Measurements from ENCODE around the gene USP22. TPM values are rescaled to one million over a fixed set of nuclear protein-coding genes. Genes with fewer than 3 reads are reported as not detected.

USP22 gene
- total and polyA plus RNA-seq, 10 of the 15 experiments (the other 5 are each of a cell fraction or from before 2014, with no cell fraction given) = 10.8 to 218 (median 98.8) TPM

GRCh38 chr17:21043296-21044232, 753 bp upstream of the USP22 start:
- Histone ChIP-seq H3K27me3 (replicated peaks in 1 of 2; ENCODE audit: control insufficient read depth in 2 of 2, insufficient read depth in 2 of 2, low read length in 1 of 2) (no peaks in the 10 kb centered on the region), H3K9me3 (replicated peaks; ENCODE audit: control insufficient read depth, insufficient read depth, low read length) (no peaks in the 10 kb centered on the region), H3K27ac (ENCODE audit: control insufficient read depth, insufficient read depth) (peak overlapping the region; percentile 93), H3K4me2 (ENCODE audit: control insufficient read depth, insufficient read depth) (peak overlapping the region; percentile 86), H3K9ac (ENCODE audit: control insufficient read depth, insufficient read depth, low read length) (peak overlapping the region; percentile 86), H3K4me1 (ENCODE audit: control insufficient read depth, insufficient read depth, low read length) (peaks cover 12% of the 10 kb centered on the region), H2AFZ (ENCODE audit: control insufficient read depth, low read depth, low read length) (peak overlapping the region; percentile 71), H4K20me1 (ENCODE audit: control insufficient read depth, insufficient read depth) (peaks cover 6% of the 10 kb centered on the region; the same call in 1 of the 2 replicates), H3K36me3 (ENCODE audit: control insufficient read depth in 2 of 2, insufficient read depth in 2 of 2, low read length in 1 of 2) (peaks cover 0 to 2% of the 10 kb centered on the region in 2 experiments; a peak in 1 of 4 replicates), H3K4me3 (peak overlapping the region; percentile 61; the same call in 1 of the 2 replicates), H3K79me2 (ENCODE audit: control insufficient read depth, insufficient read depth, low read length) (peaks cover 39% of the 10 kb centered on the region)
- intact Hi-C loops (cut with micrococcal nuclease; ENCODE audit: unreplicated experiment) (loop anchor here (1.0 to 5.0 kb wide), 3 partner anchors 10 to 244 kb away; partner anchors contain the start of gene TMEM11), in situ Hi-C loops (cut with MboI) (no loop called here)
- 2% methylated on average over 46 of the region's 50 CpGs for WGBS (ENCODE audit: insufficient coverage, insufficient replicate concordance, low lambda C conversion rate, missing lambda C conversion rate)
- ChIA-PET POLR2A (interaction anchor here (0.5 to 5.0 kb wide), 11 partner anchors 9 to 243 kb away, joined by 3 to 41 read pairs (median 5); partner anchors contain the start of gene DHRS7B), SMC1A (ENCODE audit: uncharacterized antibody, unreplicated experiment) (interaction anchor here (0.6 to 2.4 kb wide), 11 partner anchors 9 to 245 kb away, joined by 3 to 25 read pairs (median 4); no protein-coding TSS in a partner anchor), RAD21 (ENCODE audit: unreplicated experiment) (interaction anchor here (0.6 to 2.7 kb wide), 13 partner anchors 9 to 888 kb away, joined by 3 to 22 read pairs (median 4); no protein-coding TSS in a partner anchor), CTCF (interaction anchor here (0.8 to 2.7 kb wide), 21 partner anchors 9 to 470 kb away, joined by 3 to 32 read pairs (median 4); no protein-coding TSS in a partner anchor)
- ATAC-seq (peak; percentile 90), DNase-seq (ENCODE audit: low read depth, low spot score) (peak; percentile 84), FAIRE-seq (peak; percentile 49)
- TSS peak; percentile 82 for BruUV-seq (replicated peaks)
- no peak; the same call in 1 of the 2 replicates for TF ChIP-seq PRDM15 (CRISPR knock-in tag; IDR thresholded peaks at IDR 0.05)
- TF ChIP-seq JUNB (IDR thresholded peaks at IDR 0.05) = no peak
- TF ChIP-seq MTA3 (IDR thresholded peaks at IDR 0.05; ENCODE audit: borderline replicate concordance, low read length) = no peak
- no peak for TF ChIP-seq HDAC6 (IDR thresholded peaks at IDR 0.05; ENCODE audit: unreplicated experiment)
- TF ChIP-seq POLR2A (IDR thresholded peaks at IDR 0.05; ENCODE audit: low read depth, low read length) = peak; percentile 82
- TF ChIP-seq RBBP5 (conservative IDR thresholded peaks at IDR 0.05) = no peak
- TF ChIP-seq, protein P1, sequence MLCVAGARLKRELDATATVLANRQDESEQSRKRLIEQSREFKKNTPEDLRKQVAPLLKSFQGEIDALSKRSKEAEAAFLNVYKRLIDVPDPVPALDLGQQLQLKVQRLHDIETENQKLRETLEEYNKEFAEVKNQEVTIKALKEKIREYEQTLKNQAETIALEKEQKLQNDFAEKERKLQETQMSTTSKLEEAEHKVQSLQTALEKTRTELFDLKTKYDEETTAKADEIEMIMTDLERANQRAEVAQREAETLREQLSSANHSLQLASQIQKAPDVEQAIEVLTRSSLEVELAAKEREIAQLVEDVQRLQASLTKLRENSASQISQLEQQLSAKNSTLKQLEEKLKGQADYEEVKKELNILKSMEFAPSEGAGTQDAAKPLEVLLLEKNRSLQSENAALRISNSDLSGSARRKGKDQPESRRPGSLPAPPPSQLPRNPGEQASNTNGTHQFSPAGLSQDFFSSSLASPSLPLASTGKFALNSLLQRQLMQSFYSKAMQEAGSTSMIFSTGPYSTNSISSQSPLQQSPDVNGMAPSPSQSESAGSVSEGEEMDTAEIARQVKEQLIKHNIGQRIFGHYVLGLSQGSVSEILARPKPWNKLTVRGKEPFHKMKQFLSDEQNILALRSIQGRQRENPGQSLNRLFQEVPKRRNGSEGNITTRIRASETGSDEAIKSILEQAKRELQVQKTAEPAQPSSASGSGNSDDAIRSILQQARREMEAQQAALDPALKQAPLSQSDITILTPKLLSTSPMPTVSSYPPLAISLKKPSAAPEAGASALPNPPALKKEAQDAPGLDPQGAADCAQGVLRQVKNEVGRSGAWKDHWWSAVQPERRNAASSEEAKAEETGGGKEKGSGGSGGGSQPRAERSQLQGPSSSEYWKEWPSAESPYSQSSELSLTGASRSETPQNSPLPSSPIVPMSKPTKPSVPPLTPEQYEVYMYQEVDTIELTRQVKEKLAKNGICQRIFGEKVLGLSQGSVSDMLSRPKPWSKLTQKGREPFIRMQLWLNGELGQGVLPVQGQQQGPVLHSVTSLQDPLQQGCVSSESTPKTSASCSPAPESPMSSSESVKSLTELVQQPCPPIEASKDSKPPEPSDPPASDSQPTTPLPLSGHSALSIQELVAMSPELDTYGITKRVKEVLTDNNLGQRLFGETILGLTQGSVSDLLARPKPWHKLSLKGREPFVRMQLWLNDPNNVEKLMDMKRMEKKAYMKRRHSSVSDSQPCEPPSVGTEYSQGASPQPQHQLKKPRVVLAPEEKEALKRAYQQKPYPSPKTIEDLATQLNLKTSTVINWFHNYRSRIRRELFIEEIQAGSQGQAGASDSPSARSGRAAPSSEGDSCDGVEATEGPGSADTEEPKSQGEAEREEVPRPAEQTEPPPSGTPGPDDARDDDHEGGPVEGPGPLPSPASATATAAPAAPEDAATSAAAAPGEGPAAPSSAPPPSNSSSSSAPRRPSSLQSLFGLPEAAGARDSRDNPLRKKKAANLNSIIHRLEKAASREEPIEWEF (IDR thresholded peaks at IDR 0.05; ENCODE audit: insufficient replicate concordance, low read depth, low read length) = no peak
- TF ChIP-seq E2F8 (IDR thresholded peaks at IDR 0.05; ENCODE audit: low read depth, partially characterized antibody) = no peak
- TF ChIP-seq TCF12 (IDR thresholded peaks at IDR 0.05; ENCODE audit: low read depth, low read length) = no peak
- TF ChIP-seq BRCA1 (IDR thresholded peaks at IDR 0.05; ENCODE audit: low read depth, low read length) = no peak
